SK-MEL-5 (cell line): ENCODE results near the gene HOMER3. TPM values are rescaled to one million over a fixed set of nuclear protein-coding genes. Genes with fewer than 3 reads are reported as not detected.
"Not testable (repeated sequence)": the region's sequence is repeated elsewhere in the genome, so short reads cannot be mapped to it uniquely, and the experiment has no call there.

Experiments
- DNase-seq: peaks from one replicate; pipeline ENCODE4 v3.0.0-alpha.2; 2016; ENCODE audit warnings: low read depth, low spot score
- in situ Hi-C: cut with HindIII; loops from 2 replicates; pipeline ENCODE4 v1.10.0; 2016; ENCODE audit warnings: low sequenced_read_pairs, high pct_unique_total_duplicates, low pct_unique_long_range_greater_than_20kb
- total RNA-seq: library from RNA; depleted of rRNA; stranded (reverse); fragments of >200 nt; shearing (Covaris generic); gene quantifications from 2 replicates; pipeline ENCODE4 v1.2.3, GENCODE V29; 2014

Gene HOMER3
- total RNA-seq, 1 experiment from 2014 or later: 30.2 TPM

- no peak for DNase-seq
- in situ Hi-C loops: no loop called here
Measured at GRCh38 chr19:18961767-18962620, 21.0 kb upstream of the HOMER3 start.

GRCh38 chr19:18960370-18960769 is 19.4 kb upstream of the HOMER3 start:
- in situ Hi-C loops: no loop called here
- DNase-seq: no peak

GRCh38 chr19:18955042-18955441 is 14.0 kb upstream of the HOMER3 start:
- in situ Hi-C loops: no loop called here
- no peak for DNase-seq

GRCh38 chr19:18954094-18954493 is 13.1 kb upstream of the HOMER3 start:
- in situ Hi-C loops: no loop called here
- DNase-seq: no peak

GRCh38 chr19:18952364-18953003 is 11.5 kb upstream of the HOMER3 start:
- in situ Hi-C loops, DNase-seq: not testable (repeated sequence)

GRCh38 chr19:18951721-18952281 is 10.8 kb upstream of the HOMER3 start:
- no peak for DNase-seq
- in situ Hi-C loops: no loop called here

GRCh38 chr19:18949858-18950257 is 8.8 kb upstream of the HOMER3 start:
- DNase-seq: no peak
- in situ Hi-C loops: no loop called here

GRCh38 chr19:18948976-18949356 is 7.9 kb upstream of the HOMER3 start:
- in situ Hi-C loops: no loop called here

GRCh38 chr19:18948075-18948975 is 7.3 kb upstream of the HOMER3 start:
- DNase-seq: no peak

More at GRCh38 chr19:18948976-18949356, 7.9 kb upstream of the HOMER3 start:
- DNase-seq: no peak

GRCh38 chr19:18946918-18947317 is 5.9 kb upstream of the HOMER3 start:
- no peak for DNase-seq
- in situ Hi-C loops: no loop called here

More at GRCh38 chr19:18948075-18948975, 7.3 kb upstream of the HOMER3 start:
- in situ Hi-C loops: no loop called here

GRCh38 chr19:18946335-18946734 is 5.3 kb upstream of the HOMER3 start:
- DNase-seq: no peak

GRCh38 chr19:18945297-18945696 is 4.3 kb upstream of the HOMER3 start:
- DNase-seq: no peak
- in situ Hi-C loops: no loop called here

More at GRCh38 chr19:18946335-18946734, 5.3 kb upstream of the HOMER3 start:
- in situ Hi-C loops: no loop called here

GRCh38 chr19:18943465-18943864 is 2.4 kb upstream of the HOMER3 start:
- DNase-seq: no peak
- in situ Hi-C loops: no loop called here

GRCh38 chr19:18942692-18943091 is 1.7 kb upstream of the HOMER3 start:
- in situ Hi-C loops: no loop called here
- no peak for DNase-seq

GRCh38 chr19:18941628-18942354 is 774 bp upstream of the HOMER3 start:
- in situ Hi-C loops: no loop called here
- DNase-seq: no peak

GRCh38 chr19:18939922-18940768 is 872 bp downstream of the HOMER3 start:
- peak; percentile 43 for DNase-seq
- in situ Hi-C loops: no loop called here
